ENCODE measurements around the gene MAML3.

- TF ChIP-seq, protein P1, sequence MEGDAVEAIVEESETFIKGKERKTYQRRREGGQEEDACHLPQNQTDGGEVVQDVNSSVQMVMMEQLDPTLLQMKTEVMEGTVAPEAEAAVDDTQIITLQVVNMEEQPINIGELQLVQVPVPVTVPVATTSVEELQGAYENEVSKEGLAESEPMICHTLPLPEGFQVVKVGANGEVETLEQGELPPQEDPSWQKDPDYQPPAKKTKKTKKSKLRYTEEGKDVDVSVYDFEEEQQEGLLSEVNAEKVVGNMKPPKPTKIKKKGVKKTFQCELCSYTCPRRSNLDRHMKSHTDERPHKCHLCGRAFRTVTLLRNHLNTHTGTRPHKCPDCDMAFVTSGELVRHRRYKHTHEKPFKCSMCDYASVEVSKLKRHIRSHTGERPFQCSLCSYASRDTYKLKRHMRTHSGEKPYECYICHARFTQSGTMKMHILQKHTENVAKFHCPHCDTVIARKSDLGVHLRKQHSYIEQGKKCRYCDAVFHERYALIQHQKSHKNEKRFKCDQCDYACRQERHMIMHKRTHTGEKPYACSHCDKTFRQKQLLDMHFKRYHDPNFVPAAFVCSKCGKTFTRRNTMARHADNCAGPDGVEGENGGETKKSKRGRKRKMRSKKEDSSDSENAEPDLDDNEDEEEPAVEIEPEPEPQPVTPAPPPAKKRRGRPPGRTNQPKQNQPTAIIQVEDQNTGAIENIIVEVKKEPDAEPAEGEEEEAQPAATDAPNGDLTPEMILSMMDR (IDR thresholded peaks at IDR 0.05; ENCODE audit: insufficient read depth, low read length): no peak
- no peak for TF ChIP-seq SPI1 (IDR thresholded peaks at IDR 0.05; ENCODE audit: borderline replicate concordance, low read depth)
- TF ChIP-seq GABPA (IDR thresholded peaks at IDR 0.05; ENCODE audit: low read depth): no peak
Measured at GRCh38 chr4:140046543-140046942, 107.4 kb downstream of the MAML3 start.

All from HL-60 (cell line).